NT2/D1 (cell line): ENCODE results near the gene CPEB1.

Experiments
- SUZ12 ChIP-seq: IDR thresholded peaks from 2 replicates; pipeline ENCODE4 v1.6.1; 2011; ENCODE audit not compliant: insufficient read length, insufficient read depth; ENCODE audit errors: extremely low read depth
- YY1 ChIP-seq: IDR thresholded peaks from 2 replicates; pipeline ENCODE4 v1.6.1; 2011; ENCODE audit not compliant: insufficient read length, insufficient read depth

DNA sequence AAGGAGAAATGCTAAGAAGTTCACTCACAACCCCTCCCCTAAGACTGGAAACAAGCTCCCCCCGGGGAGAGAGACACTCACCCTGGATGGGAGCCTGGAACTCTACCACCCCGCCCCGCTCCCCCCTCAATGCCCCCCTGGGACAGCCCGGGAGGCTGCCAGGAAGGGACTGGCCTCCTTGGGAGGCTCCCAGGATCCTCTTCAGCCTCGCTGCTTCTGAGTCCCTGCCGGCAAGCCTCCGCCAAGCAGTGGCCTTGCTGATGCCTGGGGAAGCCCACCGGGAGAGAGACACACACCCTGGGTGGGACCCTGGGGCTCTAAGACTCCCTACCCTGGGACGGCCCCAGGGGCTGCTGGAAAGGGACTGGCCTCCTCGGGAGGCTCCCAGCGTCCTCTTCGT lies 33.4 kb downstream of the CPEB1 start:
- TF ChIP-seq YY1 = no peak
- no peak for TF ChIP-seq SUZ12
